GM12873 (cell line): Measurements from ENCODE around the gene METTL6.

Source experiments
- CTCF ChIP-seq: IDR thresholded peaks from 2 replicates; pipeline ENCODE4 v1.5.1; 2012; ENCODE audit warnings: low read depth, mild to moderate bottlenecking, moderate library complexity, low read length, control low read depth; ENCODE audit not compliant: insufficient read depth; ENCODE audit errors: missing control alignments

The METTL6 gene

GRCh38 chr3:15449489-15450224 is 22.3 kb upstream of the METTL6 start:
- TF ChIP-seq CTCF, result no peak

- no peak for TF ChIP-seq CTCF
Measured at GRCh38 chr3:15443826-15444524, 16.6 kb upstream of the METTL6 start.

- no peak for TF ChIP-seq CTCF
Measured at GRCh38 chr3:15440891-15441290, 13.5 kb upstream of the METTL6 start.

- TF ChIP-seq CTCF, result no peak
Measured at GRCh38 chr3:15439476-15439875, 12.1 kb upstream of the METTL6 start.

- TF ChIP-seq CTCF, result no peak
Measured at GRCh38 chr3:15438983-15439382, 11.6 kb upstream of the METTL6 start.

GRCh38 chr3:15436246-15436645 is 8.9 kb upstream of the METTL6 start:
- TF ChIP-seq CTCF, result no peak

- no peak for TF ChIP-seq CTCF
Measured at GRCh38 chr3:15434756-15435155, 7.4 kb upstream of the METTL6 start.
